ENCODE results near the gene DAP3.
"Not testable (repeated sequence)": the region's sequence is repeated elsewhere in the genome, so short reads cannot be mapped to it uniquely, and the experiment has no call there.

DNA sequence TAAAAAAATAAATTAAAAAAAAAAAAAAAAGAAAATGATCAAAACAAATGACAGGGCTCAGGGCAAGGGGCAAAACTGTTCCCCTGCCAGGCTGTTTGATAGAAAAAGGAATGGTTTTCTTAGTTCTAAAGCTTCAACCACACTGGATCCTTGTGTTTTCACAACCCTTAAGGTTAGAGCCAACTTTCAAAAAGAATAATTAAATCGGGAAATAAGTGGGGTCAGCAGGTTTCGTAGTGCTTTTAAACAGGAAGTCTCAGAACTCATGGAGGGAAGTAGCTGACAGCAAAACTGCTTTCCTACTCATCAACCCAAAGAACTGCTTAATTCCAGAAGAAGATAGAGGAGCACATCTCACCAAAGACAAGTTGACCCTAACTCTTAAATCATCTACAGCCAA lies 12.8 kb downstream of the DAP3 start:
- TF ChIP-seq ISL1 (CRISPR knock-in tag; IDR thresholded peaks at IDR 0.05); RARB (CRISPR knock-in tag; IDR thresholded peaks at IDR 0.05); TOX (CRISPR knock-in tag; IDR thresholded peaks at IDR 0.05; ENCODE audit: borderline replicate concordance); ZNF8 (CRISPR knock-in tag; IDR thresholded peaks at IDR 0.05); ZNF565 (CRISPR knock-in tag; conservative IDR thresholded peaks at IDR 0.05; ENCODE audit: low read depth); ESRRG (CRISPR knock-in tag; IDR thresholded peaks at IDR 0.05); ZFP30 (CRISPR knock-in tag; IDR thresholded peaks at IDR 0.05); ZFP3 (CRISPR knock-in tag; IDR thresholded peaks at IDR 0.05): not testable (repeated sequence)
- TF ChIP-seq, protein P1, sequence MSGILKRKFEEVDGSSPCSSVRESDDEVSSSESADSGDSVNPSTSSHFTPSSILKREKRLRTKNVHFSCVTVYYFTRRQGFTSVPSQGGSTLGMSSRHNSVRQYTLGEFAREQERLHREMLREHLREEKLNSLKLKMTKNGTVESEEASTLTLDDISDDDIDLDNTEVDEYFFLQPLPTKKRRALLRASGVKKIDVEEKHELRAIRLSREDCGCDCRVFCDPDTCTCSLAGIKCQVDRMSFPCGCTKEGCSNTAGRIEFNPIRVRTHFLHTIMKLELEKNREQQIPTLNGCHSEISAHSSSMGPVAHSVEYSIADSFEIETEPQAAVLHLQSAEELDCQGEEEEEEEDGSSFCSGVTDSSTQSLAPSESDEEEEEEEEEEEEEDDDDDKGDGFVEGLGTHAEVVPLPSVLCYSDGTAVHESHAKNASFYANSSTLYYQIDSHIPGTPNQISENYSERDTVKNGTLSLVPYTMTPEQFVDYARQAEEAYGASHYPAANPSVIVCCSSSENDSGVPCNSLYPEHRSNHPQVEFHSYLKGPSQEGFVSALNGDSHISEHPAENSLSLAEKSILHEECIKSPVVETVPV (CRISPR knock-in tag; IDR thresholded peaks at IDR 0.05) = not testable (repeated sequence)
- TF ChIP-seq, protein P2, sequence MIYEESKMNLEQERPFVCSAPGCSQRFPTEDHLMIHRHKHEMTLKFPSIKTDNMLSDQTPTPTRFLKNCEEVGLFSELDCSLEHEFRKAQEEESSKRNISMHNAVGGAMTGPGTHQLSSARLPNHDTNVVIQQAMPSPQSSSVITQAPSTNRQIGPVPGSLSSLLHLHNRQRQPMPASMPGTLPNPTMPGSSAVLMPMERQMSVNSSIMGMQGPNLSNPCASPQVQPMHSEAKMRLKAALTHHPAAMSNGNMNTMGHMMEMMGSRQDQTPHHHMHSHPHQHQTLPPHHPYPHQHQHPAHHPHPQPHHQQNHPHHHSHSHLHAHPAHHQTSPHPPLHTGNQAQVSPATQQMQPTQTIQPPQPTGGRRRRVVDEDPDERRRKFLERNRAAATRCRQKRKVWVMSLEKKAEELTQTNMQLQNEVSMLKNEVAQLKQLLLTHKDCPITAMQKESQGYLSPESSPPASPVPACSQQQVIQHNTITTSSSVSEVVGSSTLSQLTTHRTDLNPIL (CRISPR knock-in tag; IDR thresholded peaks at IDR 0.05; ENCODE audit: low read depth) = not testable (repeated sequence)

Measured in SK-N-SH treated with all-trans-retinoic acid at 6 μM for 48 hours (cell line).